Measurements from ENCODE around the gene GADD45B.
"Not testable (repeated sequence)": the region's sequence is repeated elsewhere in the genome, so short reads cannot be mapped to it uniquely, and the experiment has no call there.

Gene GADD45B

GRCh38 chr19:2458054-2458453 lies 17.9 kb upstream of the GADD45B start:
- Histone ChIP-seq H2AFZ (ENCODE audit: low read depth, low read length) (no peak overlapping the region), H3K9ac (ENCODE audit: low read length) (no peak overlapping the region), H3K79me2 (ENCODE audit: low read length) (peaks cover 43% of the 10 kb centered on the region), H3K4me2 (ENCODE audit: low read length) (no peak overlapping the region), H3K36me3 (replicated peaks; ENCODE audit: low read depth, low read length) (peaks cover 10% of the 10 kb centered on the region), H3K4me1 (ENCODE audit: low read length) (peaks cover 36% of the 10 kb centered on the region), H3K4me3 (ENCODE audit: low read length) (no peak overlapping the region), H4K20me1 (ENCODE audit: insufficient read depth, low read length) (peaks cover 27% of the 10 kb centered on the region), H3K9me3 (ENCODE audit: insufficient read depth, low read length) (no peaks in the 10 kb centered on the region), H3K27ac (ENCODE audit: low read length) (no peak overlapping the region), H3K27me3 (ENCODE audit: low read depth, low read length) (no peaks in the 10 kb centered on the region)
- TF ChIP-seq CTCF (IDR thresholded peaks at IDR 0.05; ENCODE audit: low read depth, low read length) = no peak
- no peak for TF ChIP-seq EZH2phosphoT487 (IDR thresholded peaks at IDR 0.05; ENCODE audit: low read depth)

GRCh38 chr19:2458776-2459175 lies 17.2 kb upstream of the GADD45B start:
- Histone ChIP-seq H3K4me1 (ENCODE audit: low read length) (peaks cover 29% of the 10 kb centered on the region), H3K79me2 (ENCODE audit: low read length) (peaks cover 36% of the 10 kb centered on the region), H4K20me1 (ENCODE audit: insufficient read depth, low read length) (peaks cover 20% of the 10 kb centered on the region)
- not testable (repeated sequence) for H3K9ac ChIP-seq (ENCODE audit: low read length); H3K4me3 ChIP-seq (ENCODE audit: low read length); H3K36me3 ChIP-seq (replicated peaks; ENCODE audit: low read depth, low read length); H3K4me2 ChIP-seq (ENCODE audit: low read length); H3K27me3 ChIP-seq (ENCODE audit: low read depth, low read length); H3K27ac ChIP-seq (ENCODE audit: low read length); H2AFZ ChIP-seq (ENCODE audit: low read depth, low read length); H3K9me3 ChIP-seq (ENCODE audit: insufficient read depth, low read length)

GRCh38 chr19:2460245-2460644 lies 15.7 kb upstream of the GADD45B start:
- no peaks in the 10 kb centered on the region for H3K36me3 ChIP-seq (replicated peaks; ENCODE audit: low read depth, low read length)
- no peak for TF ChIP-seq EZH2phosphoT487 (IDR thresholded peaks at IDR 0.05; ENCODE audit: low read depth)
- TF ChIP-seq CTCF (IDR thresholded peaks at IDR 0.05; ENCODE audit: low read depth, low read length) = no peak
- no peak overlapping the region for H3K27ac ChIP-seq (ENCODE audit: low read length)
- H3K4me2 ChIP-seq (ENCODE audit: low read length) = no peak overlapping the region
- no peak overlapping the region for H2AFZ ChIP-seq (ENCODE audit: low read depth, low read length)
- peaks cover 14% of the 10 kb centered on the region for H3K4me1 ChIP-seq (ENCODE audit: low read length)
- H3K9ac ChIP-seq (ENCODE audit: low read length) = no peak overlapping the region
- H3K27me3 ChIP-seq (ENCODE audit: low read depth, low read length) = no peaks in the 10 kb centered on the region
- H3K9me3 ChIP-seq (ENCODE audit: insufficient read depth, low read length) = no peaks in the 10 kb centered on the region
- no peak overlapping the region for H3K4me3 ChIP-seq (ENCODE audit: low read length)
- peaks cover 5% of the 10 kb centered on the region for H4K20me1 ChIP-seq (ENCODE audit: insufficient read depth, low read length)
- H3K79me2 ChIP-seq (ENCODE audit: low read length) = peaks cover 21% of the 10 kb centered on the region

GRCh38 chr19:2461751-2462634 lies 13.9 kb upstream of the GADD45B start:
- Histone ChIP-seq H3K4me1 (ENCODE audit: low read length) (peaks cover 11% of the 10 kb centered on the region), H3K27ac (ENCODE audit: low read length) (peak overlapping the region; percentile 47), H3K4me3 (ENCODE audit: low read length) (peak overlapping the region; percentile 93), H3K79me2 (ENCODE audit: low read length) (peaks cover 3% of the 10 kb centered on the region), H3K27me3 (ENCODE audit: low read depth, low read length) (no peaks in the 10 kb centered on the region), H3K4me2 (ENCODE audit: low read length) (peak overlapping the region; percentile 74), H4K20me1 (ENCODE audit: insufficient read depth, low read length) (no peaks in the 10 kb centered on the region), H2AFZ (ENCODE audit: low read depth, low read length) (peak overlapping the region; percentile 89), H3K36me3 (replicated peaks; ENCODE audit: low read depth, low read length) (no peaks in the 10 kb centered on the region), H3K9ac (ENCODE audit: low read length) (peak overlapping the region; percentile 79), H3K9me3 (ENCODE audit: insufficient read depth, low read length) (no peaks in the 10 kb centered on the region)
- TF ChIP-seq EZH2phosphoT487 (IDR thresholded peaks at IDR 0.05; ENCODE audit: low read depth) (no peak), CTCF (IDR thresholded peaks at IDR 0.05; ENCODE audit: low read depth, low read length) (peak; percentile 12; the same call in 1 of the 2 replicates)
